Brain microvascular endothelial cell (primary cell): ENCODE results near the gene ATXN7.

Experiments
- DNase-seq: peaks from one replicate; pipeline ENCODE4 v3.0.0-alpha.2; 2020
- H3K27ac ChIP-seq: fragments of 250-450 bp; sonication (Bioruptor Pico); 2 replicates; pipeline ENCODE4 v1.5.1; 2020; ENCODE audit warnings: mild to moderate bottlenecking, moderate library complexity
- H3K27me3 ChIP-seq: fragments of 250-450 bp; sonication (Bioruptor Pico); replicated peaks from 2 replicates; pipeline ENCODE4 v1.5.1; 2020; ENCODE audit warnings: mild to moderate bottlenecking
- H3K36me3 ChIP-seq: fragments of 250-450 bp; sonication (Bioruptor Pico); replicated peaks from 2 replicates; pipeline ENCODE4 v1.5.1; 2020; ENCODE audit warnings: mild to moderate bottlenecking
- H3K4me3 ChIP-seq: 2 replicates; pipeline ENCODE4 v1.5.1; 2011; ENCODE audit warnings: low read depth, mild to moderate bottlenecking, control low read depth, low read length, moderate library complexity
- in situ Hi-C: cut with HindIII; loops from 2 replicates; pipeline ENCODE4 v1.10.0; 2017; ENCODE audit warnings: low sequenced_read_pairs, low pct_ligation_motif_present
- TF ChIP-seq, protein P1 (sequence below): IDR thresholded peaks from 2 replicates; pipeline ENCODE4 v1.5.1; 2011; ENCODE audit warnings: low read depth, mild to moderate bottlenecking, moderate library complexity, low read length, control low read depth, inconsistent platforms; ENCODE audit errors: missing control alignments

ATXN7 gene

DNA sequence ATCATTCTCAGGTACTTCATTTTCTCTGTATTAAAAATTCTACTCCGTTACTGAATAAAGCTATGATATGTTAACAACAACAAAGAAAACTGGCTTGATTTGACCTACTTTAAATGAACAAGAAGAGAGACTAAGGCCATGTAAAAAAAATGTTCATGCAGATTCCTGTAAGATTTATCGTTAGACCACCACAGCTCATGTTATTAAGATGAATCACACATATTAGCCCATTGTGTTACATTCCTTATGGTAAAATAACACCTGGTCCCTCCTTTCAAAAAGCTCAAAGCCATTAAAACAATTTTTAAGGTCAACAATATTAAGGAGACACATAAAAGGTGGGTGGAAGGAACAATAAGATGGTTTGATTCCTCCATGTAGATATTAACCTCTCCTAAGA lies 6.4 kb upstream of the ATXN7 start:
- Histone ChIP-seq H3K27ac (no peak overlapping the region), H3K4me3 (no peak overlapping the region), H3K27me3 (no peaks in the 10 kb centered on the region), H3K36me3 (no peaks in the 10 kb centered on the region)
- TF ChIP-seq, protein P1, sequence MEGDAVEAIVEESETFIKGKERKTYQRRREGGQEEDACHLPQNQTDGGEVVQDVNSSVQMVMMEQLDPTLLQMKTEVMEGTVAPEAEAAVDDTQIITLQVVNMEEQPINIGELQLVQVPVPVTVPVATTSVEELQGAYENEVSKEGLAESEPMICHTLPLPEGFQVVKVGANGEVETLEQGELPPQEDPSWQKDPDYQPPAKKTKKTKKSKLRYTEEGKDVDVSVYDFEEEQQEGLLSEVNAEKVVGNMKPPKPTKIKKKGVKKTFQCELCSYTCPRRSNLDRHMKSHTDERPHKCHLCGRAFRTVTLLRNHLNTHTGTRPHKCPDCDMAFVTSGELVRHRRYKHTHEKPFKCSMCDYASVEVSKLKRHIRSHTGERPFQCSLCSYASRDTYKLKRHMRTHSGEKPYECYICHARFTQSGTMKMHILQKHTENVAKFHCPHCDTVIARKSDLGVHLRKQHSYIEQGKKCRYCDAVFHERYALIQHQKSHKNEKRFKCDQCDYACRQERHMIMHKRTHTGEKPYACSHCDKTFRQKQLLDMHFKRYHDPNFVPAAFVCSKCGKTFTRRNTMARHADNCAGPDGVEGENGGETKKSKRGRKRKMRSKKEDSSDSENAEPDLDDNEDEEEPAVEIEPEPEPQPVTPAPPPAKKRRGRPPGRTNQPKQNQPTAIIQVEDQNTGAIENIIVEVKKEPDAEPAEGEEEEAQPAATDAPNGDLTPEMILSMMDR: no peak
- in situ Hi-C loops: no loop called here
- no peak for DNase-seq

DNA sequence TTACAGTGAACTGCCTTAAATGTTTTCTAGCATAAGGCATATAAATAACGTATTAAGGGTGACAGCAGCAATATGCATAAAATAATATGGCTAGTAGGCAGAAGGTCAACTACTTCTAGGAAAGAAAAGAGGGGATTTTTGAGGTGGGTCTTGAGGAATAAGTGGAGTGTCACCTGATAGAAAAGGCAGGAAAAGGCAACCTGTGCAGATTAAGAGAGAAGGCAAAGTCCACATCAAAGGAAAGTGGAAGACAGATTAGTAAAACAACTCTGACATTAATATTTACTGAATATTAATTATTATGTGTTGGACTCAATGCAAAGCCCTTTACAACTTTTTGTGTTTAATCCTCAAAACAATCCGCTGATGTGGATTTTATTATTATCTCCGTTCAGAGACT lies 2.9 kb upstream of the ATXN7 start:
- TF ChIP-seq, protein P1: no peak
- Histone ChIP-seq H3K27me3 (no peaks in the 10 kb centered on the region), H3K4me3 (no peak overlapping the region), H3K27ac (no peak overlapping the region), H3K36me3 (no peaks in the 10 kb centered on the region)
- DNase-seq: no peak
- in situ Hi-C loops: no loop called here

DNA sequence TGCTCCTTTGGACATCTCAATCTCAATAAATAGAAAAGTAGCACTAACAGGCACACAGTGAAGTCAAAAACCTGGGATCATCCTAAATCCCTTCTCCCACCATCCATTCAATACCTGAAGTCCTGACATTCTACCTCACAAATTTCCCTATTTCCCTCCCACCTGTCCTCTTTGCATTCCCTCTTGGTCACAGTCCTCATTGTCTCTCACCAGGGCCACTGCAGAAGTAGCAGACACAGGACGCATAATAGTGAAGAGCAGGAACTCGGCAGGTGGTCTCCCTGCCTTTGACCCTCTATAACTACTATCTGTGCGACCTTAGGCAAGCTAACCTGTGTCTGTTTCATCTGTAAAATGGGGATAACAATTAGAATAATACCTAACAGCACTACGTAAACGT lies 2.4 kb upstream of the ATXN7 start:
- H3K27me3 ChIP-seq: no peaks in the 10 kb centered on the region
- TF ChIP-seq, protein P1: no peak

DNA sequence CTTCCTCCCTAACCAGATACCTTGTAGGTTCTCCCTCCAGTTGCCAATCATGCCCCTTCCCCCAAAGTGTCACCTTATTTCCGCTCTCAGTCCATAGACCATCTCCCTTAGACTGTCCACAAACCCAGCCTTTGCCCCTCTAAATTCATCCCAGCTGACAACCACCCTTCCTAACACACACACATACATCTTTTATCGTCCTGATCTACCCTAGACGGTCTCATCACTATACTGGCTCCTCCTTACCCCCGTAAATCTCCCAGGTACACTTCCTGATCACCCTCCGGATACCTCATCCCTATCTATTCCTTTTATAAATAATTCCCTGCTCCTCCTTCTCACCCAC lies 890 bp upstream of the ATXN7 start:
- H3K27ac ChIP-seq: no peak overlapping the region
- H3K36me3 ChIP-seq: no peaks in the 10 kb centered on the region
- DNase-seq: no peak
- in situ Hi-C loops: no loop called here
- H3K4me3 ChIP-seq: peak overlapping the region; percentile 89
- no peaks in the 10 kb centered on the region for H3K27me3 ChIP-seq
- TF ChIP-seq, protein P1: no peak

More for the DNA sequence above, 2.4 kb upstream of the ATXN7 start:
- in situ Hi-C loops: no loop called here
- no peak overlapping the region for H3K27ac ChIP-seq
- no peaks in the 10 kb centered on the region for H3K36me3 ChIP-seq
- no peak overlapping the region for H3K4me3 ChIP-seq
- DNase-seq: no peak

DNA sequence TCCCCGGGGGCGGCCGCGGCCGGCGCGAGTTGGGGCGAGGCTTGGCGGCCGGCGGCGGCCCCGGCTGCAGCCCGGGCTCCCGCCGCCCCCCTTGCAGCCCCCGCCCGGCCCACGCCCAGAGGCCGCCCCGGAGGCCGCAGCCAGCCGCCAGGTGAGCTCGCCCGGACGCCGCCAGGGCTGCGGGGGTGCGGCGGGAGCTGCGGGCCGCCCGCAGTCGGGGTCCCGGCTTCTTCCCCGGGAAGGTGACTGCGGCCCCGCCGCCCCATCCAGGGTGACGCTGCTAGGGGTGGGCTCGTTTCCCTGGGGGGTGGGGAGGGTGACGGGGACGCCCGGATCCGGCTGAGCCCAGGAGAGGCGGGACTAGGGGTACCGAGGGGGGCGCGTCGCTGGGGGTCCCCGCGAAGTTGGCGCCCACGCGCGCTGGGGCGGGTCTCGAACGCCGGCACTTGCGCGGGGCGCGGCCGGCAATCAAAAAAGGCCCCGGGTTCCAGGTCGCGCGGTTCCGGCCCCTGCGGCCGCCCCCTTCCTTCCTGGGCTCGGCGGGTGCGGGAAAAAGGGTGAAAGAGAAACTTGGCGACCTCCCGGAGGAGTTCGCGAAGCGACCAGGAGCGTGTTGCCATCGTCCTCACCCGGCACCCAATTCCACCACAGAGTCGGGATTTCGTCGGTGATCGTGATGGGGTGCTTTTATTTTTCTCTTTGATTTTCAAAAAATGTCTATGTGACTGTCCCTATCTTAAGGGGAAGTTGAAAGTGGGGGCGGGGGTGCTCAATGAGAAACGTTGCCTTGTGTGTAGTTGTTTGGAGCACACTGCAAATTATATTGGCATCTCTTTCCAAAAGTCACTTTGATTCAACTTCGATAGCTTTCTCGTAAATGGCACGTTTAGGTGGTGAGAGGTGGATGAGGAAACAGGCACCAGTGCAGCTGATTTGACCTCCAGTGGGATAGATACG lies 619 bp downstream of the ATXN7 start:
- TF ChIP-seq, protein P1: no peak
- in situ Hi-C loops: no loop called here
- no peaks in the 10 kb centered on the region for H3K27me3 ChIP-seq
- H3K27ac ChIP-seq: peak overlapping the region; percentile 78
- DNase-seq: no peak
- peak overlapping the region; percentile 70 for H3K4me3 ChIP-seq
- H3K36me3 ChIP-seq: no peaks in the 10 kb centered on the region
